MM.1S (cell line): ENCODE results near the gene TMX1.

ENCODE experiments used
- DNase-seq: peaks from one replicate; pipeline ENCODE4 v3.0.0-alpha.2; 2015
- H2AFZ ChIP-seq: fragments of 300-600 bp; sonication (generic); 2 replicates; pipeline ENCODE4 v1.6.0; 2016; ENCODE audit warnings: antibody characterized with exemption, low read length
- H3F3A ChIP-seq: fragments of 300-600 bp; sonication (generic); 2 replicates; pipeline ENCODE4 v1.6.1; 2016; ENCODE audit warnings: mild to moderate bottlenecking, antibody characterized with exemption, low read length, moderate library complexity, mixed read lengths; ENCODE audit not compliant: insufficient read depth
- H3K27ac ChIP-seq: fragments of 300-600 bp; sonication (generic); 2 replicates; pipeline ENCODE4 v1.5.1; 2016; ENCODE audit warnings: mild to moderate bottlenecking, low read length
- H3K27me3 ChIP-seq: fragments of 300-600 bp; sonication (generic); replicated peaks from 2 replicates; pipeline ENCODE4 v1.6.0; 2016; ENCODE audit warnings: low read length; ENCODE audit not compliant: insufficient read depth
- H3K36me3 ChIP-seq: fragments of 300-600 bp; sonication (generic); replicated peaks from 2 replicates; pipeline ENCODE4 v1.6.1; 2016; ENCODE audit warnings: mild to moderate bottlenecking, low read length, mixed read lengths; ENCODE audit not compliant: insufficient read depth
- H3K4me1 ChIP-seq: fragments of 300-600 bp; sonication (generic); 2 replicates; pipeline ENCODE4 v1.6.1; 2016; ENCODE audit warnings: low read length, mixed read lengths
- H3K4me2 ChIP-seq: fragments of 300-600 bp; sonication (generic); 2 replicates; pipeline ENCODE4 v1.6.0; 2016; ENCODE audit warnings: low read depth, low read length
- H3K4me3 ChIP-seq: fragments of 300-600 bp; sonication (generic); 2 replicates; pipeline ENCODE4 v1.5.1; 2016; ENCODE audit warnings: low read length, mixed read lengths
- H3K79me2 ChIP-seq: fragments of 300-600 bp; sonication (generic); 2 replicates; pipeline ENCODE4 v1.6.1; 2016; ENCODE audit warnings: mixed run types, low read length, mixed read lengths
- H3K9ac ChIP-seq: fragments of 300-600 bp; sonication (generic); 2 replicates; pipeline ENCODE4 v1.6.1; 2016; ENCODE audit warnings: low read length, mixed read lengths
- H3K9me2 ChIP-seq: fragments of 300-600 bp; sonication (generic); replicated peaks from 2 replicates; pipeline ENCODE4 v1.6.1; 2016; ENCODE audit warnings: mild to moderate bottlenecking, low read length, mixed read lengths; ENCODE audit not compliant: insufficient read depth
- H3K9me3 ChIP-seq: fragments of 300-600 bp; sonication (generic); replicated peaks from 2 replicates; pipeline ENCODE4 v1.6.1; 2016; ENCODE audit warnings: mild to moderate bottlenecking, low read length, mixed read lengths; ENCODE audit not compliant: insufficient read depth
- H4K20me1 ChIP-seq: fragments of 300-600 bp; sonication (generic); 2 replicates; pipeline ENCODE4 v1.6.1; 2016; ENCODE audit warnings: mild to moderate bottlenecking, low read length, moderate library complexity, mixed read lengths; ENCODE audit not compliant: insufficient read depth
- CTCF ChIP-seq: fragments of 300-600 bp; sonication (generic); IDR thresholded peaks from 2 replicates; pipeline ENCODE4 v1.5.1; 2016; ENCODE audit warnings: antibody characterized with exemption, low read length, mixed read lengths
- EZH2 ChIP-seq: fragments of 300-600 bp; sonication (generic); optimal IDR thresholded peaks from 2 replicates; pipeline ENCODE3; 2017; ENCODE audit warnings: low read depth, mild to moderate bottlenecking, antibody characterized with exemption, low read length, mixed read lengths
- EZH2phosphoT487 ChIP-seq: fragments of 300-600 bp; sonication (generic); IDR thresholded peaks from 2 replicates; pipeline ENCODE4 v1.6.1; 2018; ENCODE audit warnings: antibody characterized with exemption, low read length

The TMX1 gene

GRCh38 chr14:51260225-51260624 is 20.2 kb downstream of the TMX1 start:
- DNase-seq: no peak
- no peak overlapping the region for H2AFZ ChIP-seq

DNA sequence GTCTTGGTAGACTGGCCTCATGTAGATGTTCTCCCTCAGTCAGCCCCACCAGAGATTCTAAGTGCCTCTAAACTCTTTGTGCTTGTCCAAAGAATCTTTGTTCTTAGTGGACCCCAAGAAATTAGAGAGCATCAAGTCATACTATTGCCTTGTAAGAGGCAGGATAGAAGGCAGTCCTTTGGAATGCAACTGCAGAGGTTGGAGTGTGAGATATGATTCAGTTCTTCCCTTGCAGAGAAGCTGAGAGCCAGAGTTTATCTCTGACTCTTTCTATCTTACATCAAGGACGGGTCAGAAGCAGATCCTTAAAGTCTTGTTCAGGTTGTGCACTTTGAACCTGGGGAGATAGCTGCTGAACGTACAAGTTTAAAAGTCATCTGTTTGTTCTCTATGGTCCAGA is 21.1 kb downstream of the TMX1 start:
- no peaks in the 10 kb centered on the region for H3K4me1 ChIP-seq
- H3K9ac ChIP-seq: no peak overlapping the region
- no peaks in the 10 kb centered on the region for H3K79me2 ChIP-seq
- H3F3A ChIP-seq: no peaks in the 10 kb centered on the region
- H2AFZ ChIP-seq: no peak overlapping the region
- H3K9me3 ChIP-seq: no peaks in the 10 kb centered on the region
- no peak overlapping the region for H3K27ac ChIP-seq
- H3K4me2 ChIP-seq: no peak overlapping the region
- no peaks in the 10 kb centered on the region for H3K36me3 ChIP-seq
- no peak overlapping the region for H3K4me3 ChIP-seq
- H3K9me2 ChIP-seq: no peaks in the 10 kb centered on the region
- H3K27me3 ChIP-seq: no peaks in the 10 kb centered on the region
- H4K20me1 ChIP-seq: no peaks in the 10 kb centered on the region
- no peak for DNase-seq
- TF ChIP-seq EZH2 (no peak), CTCF (no peak), EZH2phosphoT487 (no peak)

More at GRCh38 chr14:51260225-51260624, 20.2 kb downstream of the TMX1 start:
- no peak overlapping the region for H3K4me2 ChIP-seq
- H3K9ac ChIP-seq: no peak overlapping the region
- no peaks in the 10 kb centered on the region for H3K9me2 ChIP-seq
- H3K36me3 ChIP-seq: no peaks in the 10 kb centered on the region
- no peak overlapping the region for H3K27ac ChIP-seq
- no peaks in the 10 kb centered on the region for H3K27me3 ChIP-seq
- no peak for TF ChIP-seq EZH2
- no peak for TF ChIP-seq CTCF
- TF ChIP-seq EZH2phosphoT487: no peak
- H3K4me3 ChIP-seq: no peak overlapping the region
- H3F3A ChIP-seq: no peaks in the 10 kb centered on the region
- no peaks in the 10 kb centered on the region for H3K9me3 ChIP-seq
- no peaks in the 10 kb centered on the region for H4K20me1 ChIP-seq
- no peaks in the 10 kb centered on the region for H3K4me1 ChIP-seq
- no peaks in the 10 kb centered on the region for H3K79me2 ChIP-seq

DNA sequence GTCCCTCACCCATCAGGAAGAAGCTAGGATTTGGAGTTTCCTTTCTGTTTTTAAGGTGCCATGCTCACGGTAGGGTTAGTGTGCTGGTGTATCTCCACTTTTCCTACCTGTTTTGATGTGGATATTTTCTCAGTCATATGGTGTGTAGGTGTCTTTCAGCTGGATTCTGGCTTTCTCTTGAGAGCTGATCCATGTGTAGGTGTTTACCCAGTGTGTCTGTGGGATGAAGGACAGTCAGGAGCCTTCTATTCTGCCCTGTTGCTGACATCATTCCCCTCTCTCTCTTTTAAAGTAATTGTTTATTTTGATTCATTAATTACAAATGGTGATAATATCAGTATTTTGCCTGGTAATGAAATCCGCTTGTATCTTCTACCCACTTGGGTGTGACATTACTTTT is 22.8 kb downstream of the TMX1 start:
- no peak for DNase-seq
- Histone ChIP-seq H3K9ac (no peak overlapping the region), H3K9me2 (no peaks in the 10 kb centered on the region), H3K4me3 (no peak overlapping the region), H3K79me2 (no peaks in the 10 kb centered on the region), H3K9me3 (no peaks in the 10 kb centered on the region), H4K20me1 (no peaks in the 10 kb centered on the region), H3F3A (no peaks in the 10 kb centered on the region), H3K27ac (no peak overlapping the region), H3K4me2 (no peak overlapping the region), H3K36me3 (no peaks in the 10 kb centered on the region), H2AFZ (no peak overlapping the region), H3K27me3 (no peaks in the 10 kb centered on the region), H3K4me1 (no peaks in the 10 kb centered on the region)
- TF ChIP-seq CTCF (no peak), EZH2 (no peak), EZH2phosphoT487 (no peak)

DNA sequence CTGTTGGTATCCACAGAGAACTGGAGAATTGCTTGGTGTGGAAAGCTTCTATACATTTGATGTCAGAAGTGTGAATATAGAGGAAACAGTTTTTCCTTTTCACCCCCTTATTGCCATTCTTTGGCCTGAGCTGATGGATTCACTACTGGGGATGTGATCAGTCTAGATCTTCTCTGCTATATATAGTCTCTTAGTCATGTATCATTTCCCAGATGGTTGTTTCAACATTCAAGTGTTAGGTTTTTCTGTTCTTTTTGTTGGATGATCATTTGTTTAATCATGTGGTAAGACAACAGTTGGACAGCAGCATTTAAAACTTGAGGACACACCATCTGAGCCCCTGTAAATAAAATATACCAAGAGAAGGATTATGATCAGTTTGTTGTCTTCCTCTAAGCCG is 29.6 kb downstream of the TMX1 start:
- H2AFZ ChIP-seq: no peak overlapping the region
- H3K27me3 ChIP-seq: no peaks in the 10 kb centered on the region
- H3K9me3 ChIP-seq: no peaks in the 10 kb centered on the region
- H3K4me2 ChIP-seq: no peak overlapping the region
- no peaks in the 10 kb centered on the region for H3K9me2 ChIP-seq
- H3K4me1 ChIP-seq: no peaks in the 10 kb centered on the region
- H3F3A ChIP-seq: no peaks in the 10 kb centered on the region
- H3K4me3 ChIP-seq: no peak overlapping the region
- no peak for DNase-seq
- no peaks in the 10 kb centered on the region for H4K20me1 ChIP-seq
- no peaks in the 10 kb centered on the region for H3K79me2 ChIP-seq
- H3K9ac ChIP-seq: no peak overlapping the region
- no peaks in the 10 kb centered on the region for H3K36me3 ChIP-seq
- no peak overlapping the region for H3K27ac ChIP-seq
- no peak for TF ChIP-seq EZH2phosphoT487
- no peak for TF ChIP-seq CTCF
- no peak for TF ChIP-seq EZH2
